ENCODE results near the gene ANKLE1. TPM values are rescaled to one million over a fixed set of nuclear protein-coding genes. Genes with fewer than 3 reads are reported as not detected.

The ANKLE1 gene
- polyA plus RNA-seq, 1 experiment = 0.33 TPM

DNA sequence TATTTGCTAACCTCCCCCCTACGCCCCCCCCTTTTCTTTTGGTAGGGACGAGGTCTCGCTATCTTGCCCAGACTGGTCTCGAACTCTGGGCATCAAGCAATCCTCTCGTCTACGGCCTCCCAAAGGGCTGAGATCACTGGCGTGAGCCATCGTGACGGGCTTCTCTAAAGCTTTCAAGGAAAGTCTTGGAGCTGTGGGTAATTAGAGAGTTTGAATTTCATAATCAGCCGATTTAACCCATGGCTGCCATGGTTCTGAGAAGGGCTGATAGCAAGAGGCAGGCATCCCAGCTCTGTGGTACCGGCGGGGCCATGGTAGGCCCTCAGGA lies 22.2 kb downstream of the ANKLE1 start:
- H3K9me3 ChIP-seq (ENCODE audit: control insufficient read depth, insufficient read depth, low read length) = no peaks in the 10 kb centered on the region; the same call in 1 of the 2 replicates
- DNase-seq (ENCODE audit: low read depth, low spot score) = no peak
- POLR2A ChIA-PET = interaction anchor here (2.0 kb wide), 1 partner anchor 11 kb away, joined by 11 read pairs; no protein-coding TSS in a partner anchor
- CTCF ChIA-PET = interaction anchor here (0.9 to 3.6 kb wide), 2 partner anchors 11 to 16 kb away, joined by 3 to 16 read pairs; no protein-coding TSS in a partner anchor
- no peak overlapping the region for H3K27ac ChIP-seq (ENCODE audit: low read depth, low read length)
- no peak overlapping the region for H3K4me3 ChIP-seq (ENCODE audit: low read depth, low read length)
- H3K27me3 ChIP-seq (ENCODE audit: control insufficient read depth, insufficient read depth, low read length) = no peaks in the 10 kb centered on the region
- TF ChIP-seq, protein P1, sequence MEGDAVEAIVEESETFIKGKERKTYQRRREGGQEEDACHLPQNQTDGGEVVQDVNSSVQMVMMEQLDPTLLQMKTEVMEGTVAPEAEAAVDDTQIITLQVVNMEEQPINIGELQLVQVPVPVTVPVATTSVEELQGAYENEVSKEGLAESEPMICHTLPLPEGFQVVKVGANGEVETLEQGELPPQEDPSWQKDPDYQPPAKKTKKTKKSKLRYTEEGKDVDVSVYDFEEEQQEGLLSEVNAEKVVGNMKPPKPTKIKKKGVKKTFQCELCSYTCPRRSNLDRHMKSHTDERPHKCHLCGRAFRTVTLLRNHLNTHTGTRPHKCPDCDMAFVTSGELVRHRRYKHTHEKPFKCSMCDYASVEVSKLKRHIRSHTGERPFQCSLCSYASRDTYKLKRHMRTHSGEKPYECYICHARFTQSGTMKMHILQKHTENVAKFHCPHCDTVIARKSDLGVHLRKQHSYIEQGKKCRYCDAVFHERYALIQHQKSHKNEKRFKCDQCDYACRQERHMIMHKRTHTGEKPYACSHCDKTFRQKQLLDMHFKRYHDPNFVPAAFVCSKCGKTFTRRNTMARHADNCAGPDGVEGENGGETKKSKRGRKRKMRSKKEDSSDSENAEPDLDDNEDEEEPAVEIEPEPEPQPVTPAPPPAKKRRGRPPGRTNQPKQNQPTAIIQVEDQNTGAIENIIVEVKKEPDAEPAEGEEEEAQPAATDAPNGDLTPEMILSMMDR (IDR thresholded peaks at IDR 0.05; ENCODE audit: low read depth, low read length) = no peak

DNA sequence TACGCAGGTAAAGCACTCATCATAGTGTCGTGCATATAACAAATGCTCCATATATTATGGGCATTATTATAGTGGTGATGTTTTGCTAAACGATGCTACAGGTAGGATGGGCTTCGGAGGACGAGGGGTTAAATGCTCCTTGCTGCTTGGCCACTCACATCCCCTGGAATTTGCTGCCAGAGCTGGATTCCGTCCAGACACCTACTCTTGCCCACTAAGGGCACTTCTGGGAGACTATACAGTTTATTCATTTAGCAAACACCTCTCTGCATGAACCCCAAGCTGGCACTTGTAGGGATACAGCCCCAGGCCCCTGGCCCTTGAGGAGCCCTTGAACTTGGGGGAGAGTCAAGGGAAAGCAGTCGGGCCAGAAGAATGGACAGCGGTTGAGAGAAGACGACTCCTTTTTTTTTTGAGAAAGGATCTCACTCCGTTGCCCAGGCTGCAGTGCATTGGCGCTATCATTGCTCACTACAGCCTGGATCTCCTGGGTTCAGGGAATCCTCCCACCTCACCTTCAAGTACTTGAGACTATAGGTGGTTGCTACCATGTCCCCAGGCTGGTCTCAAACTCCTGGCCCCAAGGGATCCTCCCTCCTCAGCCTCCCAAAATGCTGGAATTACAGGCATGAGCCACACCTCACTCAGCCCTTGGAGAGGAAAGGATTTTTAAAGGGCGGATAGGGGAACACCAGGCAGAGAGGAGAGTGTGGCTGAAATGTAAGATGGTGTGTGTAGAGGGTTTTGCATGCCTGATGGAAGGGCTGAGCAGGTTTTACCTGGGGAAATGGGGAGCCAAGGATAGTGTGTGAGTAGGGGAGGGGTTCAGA lies 22.9 kb downstream of the ANKLE1 start:
- H3K4me3 ChIP-seq (ENCODE audit: low read depth, low read length) = no peak overlapping the region
- no peaks in the 10 kb centered on the region; the same call in 1 of the 2 replicates for H3K9me3 ChIP-seq (ENCODE audit: control insufficient read depth, insufficient read depth, low read length)
- peak overlapping the region; percentile 52 for H3K27ac ChIP-seq (ENCODE audit: low read depth, low read length)
- no peaks in the 10 kb centered on the region for H3K27me3 ChIP-seq (ENCODE audit: control insufficient read depth, insufficient read depth, low read length)
- POLR2A ChIA-PET = interaction anchor here (0.5 to 2.0 kb wide), 8 partner anchors 12 to 1109 kb away, joined by 3 to 11 read pairs (median 4); no protein-coding TSS in a partner anchor
- TF ChIP-seq, protein P1 (IDR thresholded peaks at IDR 0.05; ENCODE audit: low read depth, low read length) = no peak
- no peak for DNase-seq (ENCODE audit: low read depth, low spot score)
- CTCF ChIA-PET = interaction anchor here (0.7 to 3.6 kb wide), 8 partner anchors 7 to 139 kb away, joined by 3 to 16 read pairs (median 4); partner anchors contain the start of gene ANKLE1

DNA sequence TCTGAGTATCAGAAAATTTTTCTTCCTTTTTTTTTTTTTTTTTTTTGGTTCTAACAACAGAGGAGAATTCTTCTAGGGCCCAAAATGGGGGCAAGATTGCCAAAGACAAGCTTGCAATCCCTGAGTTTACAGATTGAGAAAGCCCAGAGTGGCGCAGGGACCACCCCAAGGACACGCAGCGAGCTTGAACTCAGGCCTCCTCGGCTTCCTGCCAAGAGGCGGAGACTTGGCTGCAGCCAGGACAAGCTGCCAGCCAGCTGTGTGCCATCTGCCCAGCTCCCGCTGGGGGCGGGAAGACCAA lies 23.5 kb downstream of the ANKLE1 start:
- peak overlapping the region; percentile 52 for H3K27ac ChIP-seq (ENCODE audit: low read depth, low read length)
- no peaks in the 10 kb centered on the region for H3K27me3 ChIP-seq (ENCODE audit: control insufficient read depth, insufficient read depth, low read length)
- CTCF ChIA-PET = interaction anchor here (0.7 to 3.6 kb wide), 8 partner anchors 8 to 139 kb away, joined by 3 to 16 read pairs (median 4); partner anchors contain the start of gene ANKLE1
- no peak for DNase-seq (ENCODE audit: low read depth, low spot score)
- TF ChIP-seq, protein P1 (IDR thresholded peaks at IDR 0.05; ENCODE audit: low read depth, low read length) = no peak
- peaks cover 4% of the 10 kb centered on the region; the same call in 1 of the 2 replicates for H3K9me3 ChIP-seq (ENCODE audit: control insufficient read depth, insufficient read depth, low read length)
- H3K4me3 ChIP-seq (ENCODE audit: low read depth, low read length) = peak overlapping the region; percentile 81
- POLR2A ChIA-PET = interaction anchor here (0.5 to 2.0 kb wide), 9 partner anchors 12 to 1108 kb away, joined by 3 to 11 read pairs (median 4); no protein-coding TSS in a partner anchor

DNA sequence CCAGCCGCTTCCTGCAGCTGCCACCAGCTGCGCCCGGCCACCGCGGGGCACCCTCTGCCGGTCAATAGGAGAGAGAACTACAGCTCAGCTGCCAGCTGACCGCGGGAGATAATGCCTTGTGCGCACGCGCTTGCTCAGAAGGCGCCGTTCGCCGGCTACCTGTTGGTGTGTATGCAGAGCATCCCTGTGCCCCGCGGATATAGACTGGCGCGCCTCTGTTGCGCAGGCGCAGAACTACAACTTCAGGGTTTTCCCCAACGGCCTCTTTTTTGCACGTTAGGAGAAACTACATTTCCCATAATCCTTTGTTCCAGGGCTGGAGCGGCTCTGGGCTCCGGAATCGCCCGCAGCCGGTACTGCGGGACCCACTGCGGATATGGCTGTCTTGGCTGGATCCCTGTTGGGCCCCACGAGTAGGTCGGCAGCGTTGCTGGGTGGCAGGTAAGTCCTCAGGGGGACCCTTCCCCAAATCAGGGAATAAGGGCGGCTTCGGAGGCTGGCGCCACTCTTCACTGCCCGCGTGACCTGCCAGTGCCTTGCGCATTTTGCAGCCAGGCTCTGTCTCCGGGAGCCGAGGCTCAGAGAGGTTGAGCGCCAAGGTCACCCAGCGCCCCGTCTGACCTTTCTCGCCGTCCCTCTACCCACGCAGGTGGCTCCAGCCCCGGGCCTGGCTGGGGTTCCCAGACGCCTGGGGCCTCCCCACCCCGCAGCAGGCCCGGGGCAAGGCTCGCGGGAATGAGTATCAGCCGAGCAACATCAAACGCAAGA lies 24.0 kb downstream of the ANKLE1 start, which contains the start of gene MRPL34:
Gene MRPL34, plus strand, starts transcription at position 356 of the 768 bp plus-strand sequence. Its CDS starts 21 bp downstream, at position 377.
- peaks cover 4% of the 10 kb centered on the region; the same call in 1 of the 2 replicates for H3K9me3 ChIP-seq (ENCODE audit: control insufficient read depth, insufficient read depth, low read length)
- H3K27ac ChIP-seq (ENCODE audit: low read depth, low read length) = peak within 1 kb of the TSS; percentile 77
- CTCF ChIA-PET = interaction anchor here (0.7 to 3.6 kb wide), 9 partner anchors 9 to 138 kb away, joined by 3 to 16 read pairs (median 4); partner anchors contain the start of gene ANKLE1
- TF ChIP-seq, protein P1 (IDR thresholded peaks at IDR 0.05; ENCODE audit: low read depth, low read length) = peak; percentile 82
- DNase-seq (ENCODE audit: low read depth, low spot score) = peak; percentile 99
- peak within 1 kb of the TSS; percentile 81 for H3K4me3 ChIP-seq (ENCODE audit: low read depth, low read length)
- H3K27me3 ChIP-seq (ENCODE audit: control insufficient read depth, insufficient read depth, low read length) = no peaks in the 10 kb centered on the region
- POLR2A ChIA-PET = interaction anchor here (0.5 to 2.0 kb wide), 8 partner anchors 13 to 1107 kb away, joined by 3 to 11 read pairs (median 4); no protein-coding TSS in a partner anchor

All from AG04450 (cell line).